GM19351 (cell line): ENCODE results near the gene WDR41.

Experiments
- ATAC-seq: cut with Tn5 transposase; IDR thresholded peaks from one replicate; pipeline ENCODE4 v1.9.1; 2021; ENCODE audit warnings: mild to moderate bottlenecking, moderate library complexity; ENCODE audit not compliant: unreplicated experiment

The WDR41 gene

GRCh38 chr5:77448831-77449230 is 43.3 kb downstream of the WDR41 start:
- ATAC-seq, result no peak

- ATAC-seq, result no peak
Observed at GRCh38 chr5:77444356-77444755, 47.8 kb downstream of the WDR41 start.

- ATAC-seq, result no peak
Observed at GRCh38 chr5:77443670-77444069, 48.4 kb downstream of the WDR41 start.

GRCh38 chr5:77438071-77438470 is 54.0 kb downstream of the WDR41 start:
- ATAC-seq, result no peak

- ATAC-seq, result no peak
Observed at GRCh38 chr5:77437194-77437593, 54.9 kb downstream of the WDR41 start.

GRCh38 chr5:77431719-77432118 is 60.4 kb downstream of the WDR41 start:
- ATAC-seq, result no peak

- no peak for ATAC-seq
Observed at GRCh38 chr5:77431286-77431685, 60.8 kb downstream of the WDR41 start.

- ATAC-seq, result no peak
Observed at GRCh38 chr5:77430726-77431125, 61.4 kb downstream of the WDR41 start.

- no peak for ATAC-seq
Observed at GRCh38 chr5:77428526-77428925, 63.6 kb downstream of the WDR41 start.

GRCh38 chr5:77427998-77428397 is 64.1 kb downstream of the WDR41 start:
- ATAC-seq, result no peak

- no peak for ATAC-seq
Observed at GRCh38 chr5:77426670-77427069, 65.4 kb downstream of the WDR41 start.

GRCh38 chr5:77425998-77426659 is 66.0 kb downstream of the WDR41 start:
- no peak for ATAC-seq

GRCh38 chr5:77425420-77425819 is 66.7 kb downstream of the WDR41 start:
- no peak for ATAC-seq

- no peak for ATAC-seq
Observed at GRCh38 chr5:77424921-77425320, 67.2 kb downstream of the WDR41 start.

GRCh38 chr5:77423022-77423750 is 68.9 kb downstream of the WDR41 start:
- no peak for ATAC-seq

- ATAC-seq, result no peak
Observed at GRCh38 chr5:77420940-77421339, 71.2 kb downstream of the WDR41 start.

GRCh38 chr5:77419644-77420582 is 72.2 kb downstream of the WDR41 start:
- no peak for ATAC-seq

GRCh38 chr5:77418601-77419581 is 73.2 kb downstream of the WDR41 start:
- no peak for ATAC-seq

- ATAC-seq, result no peak
Observed at GRCh38 chr5:77418162-77418561, 74.0 kb downstream of the WDR41 start.

- ATAC-seq, result no peak
Observed at GRCh38 chr5:77413049-77413448, 79.1 kb downstream of the WDR41 start.
